Prostate gland (tissue), 2 donors: Measurements from ENCODE around the gene NARS2. TPM values are rescaled to one million over a fixed set of nuclear protein-coding genes. Genes with fewer than 3 reads are reported as not detected.

Experiments used
- DNase-seq: peaks from one replicate; pipeline ENCODE4 v3.0.0-alpha.2; 2019; ENCODE audit warnings: low spot score
- H3K27ac ChIP-seq, 2 donors: fragments of 200-600 bp; sonication (generic); 2 replicates each; pipeline ENCODE4 v1.5.1; 2017 to 2019
- H3K27me3 ChIP-seq: fragments of 200-600 bp; sonication (generic); replicated peaks from 2 replicates; pipeline ENCODE4 v1.5.1; 2019; ENCODE audit not compliant: insufficient read depth
- H3K36me3 ChIP-seq, 2 donors: fragments of 200-600 bp; sonication (generic); 1 replicate in 1 of 2; 2 replicates in 1 of 2; pipeline versions ENCODE4 v1.5.1 to v1.8.1; 2017 to 2019
- H3K4me1 ChIP-seq: fragments of 200-600 bp; sonication (generic); replicated peaks from 2 replicates; pipeline ENCODE4 v1.5.1; 2019
- H3K4me3 ChIP-seq, 2 donors: fragments of 200-600 bp; sonication (generic); 2 replicates each; pipeline ENCODE4 v1.5.1; 2017 to 2019
- H3K9me3 ChIP-seq: fragments of 200-600 bp; sonication (generic); 2 replicates; pipeline ENCODE4 v1.5.1; 2017
- CTCF ChIP-seq, 4 experiments: fragments of 200-600 bp in 2 of 4; fragments of 450-650 bp in 2 of 4; sonication (generic) in 2 of 4; IDR thresholded peaks; 1 replicate in 3 of 4; 2 replicates in 1 of 4; pipeline ENCODE4 v1.5.1; 2016 to 2019; ENCODE audit warnings: antibody characterized with exemption in 4 of 4, mild to moderate bottlenecking in 2 of 4, moderate library complexity in 2 of 4
- POLR2A ChIP-seq: fragments of 450-650 bp; IDR thresholded peaks from one replicate; pipeline ENCODE4 v1.6.1; 2016; ENCODE audit warnings: antibody characterized with exemption, mild to moderate bottlenecking
- POLR2AphosphoS5 ChIP-seq: sonication (generic); formaldehyde crosslinking; IDR thresholded peaks from one replicate; pipeline ENCODE4 v1.6.1; 2017; ENCODE audit warnings: antibody characterized with exemption
- WGBS: methylation state at CpG from one replicate; pipeline ENCODE4 v1.1.5; 2018; 5-methylcytosine and 5-hydroxymethylcytosine counted together
- intact Hi-C: fragments of 100-400 bp; cut with DNase I; formaldehyde crosslinking; loops from one replicate; pipeline ENCODE4 v1.14.2; 2022
- total RNA-seq, 2 donors: library from RNA; depleted of rRNA; stranded (reverse); fragments of >200 nt; gene quantifications; one replicate each; pipeline ENCODE4 v1.1.0, GENCODE V29; 2016

The NARS2 gene, protein sequence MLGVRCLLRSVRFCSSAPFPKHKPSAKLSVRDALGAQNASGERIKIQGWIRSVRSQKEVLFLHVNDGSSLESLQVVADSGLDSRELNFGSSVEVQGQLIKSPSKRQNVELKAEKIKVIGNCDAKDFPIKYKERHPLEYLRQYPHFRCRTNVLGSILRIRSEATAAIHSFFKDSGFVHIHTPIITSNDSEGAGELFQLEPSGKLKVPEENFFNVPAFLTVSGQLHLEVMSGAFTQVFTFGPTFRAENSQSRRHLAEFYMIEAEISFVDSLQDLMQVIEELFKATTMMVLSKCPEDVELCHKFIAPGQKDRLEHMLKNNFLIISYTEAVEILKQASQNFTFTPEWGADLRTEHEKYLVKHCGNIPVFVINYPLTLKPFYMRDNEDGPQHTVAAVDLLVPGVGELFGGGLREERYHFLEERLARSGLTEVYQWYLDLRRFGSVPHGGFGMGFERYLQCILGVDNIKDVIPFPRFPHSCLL
- 10 to 100 TPM; 21.8 to 25.2 TPM for total RNA-seq

DNA sequence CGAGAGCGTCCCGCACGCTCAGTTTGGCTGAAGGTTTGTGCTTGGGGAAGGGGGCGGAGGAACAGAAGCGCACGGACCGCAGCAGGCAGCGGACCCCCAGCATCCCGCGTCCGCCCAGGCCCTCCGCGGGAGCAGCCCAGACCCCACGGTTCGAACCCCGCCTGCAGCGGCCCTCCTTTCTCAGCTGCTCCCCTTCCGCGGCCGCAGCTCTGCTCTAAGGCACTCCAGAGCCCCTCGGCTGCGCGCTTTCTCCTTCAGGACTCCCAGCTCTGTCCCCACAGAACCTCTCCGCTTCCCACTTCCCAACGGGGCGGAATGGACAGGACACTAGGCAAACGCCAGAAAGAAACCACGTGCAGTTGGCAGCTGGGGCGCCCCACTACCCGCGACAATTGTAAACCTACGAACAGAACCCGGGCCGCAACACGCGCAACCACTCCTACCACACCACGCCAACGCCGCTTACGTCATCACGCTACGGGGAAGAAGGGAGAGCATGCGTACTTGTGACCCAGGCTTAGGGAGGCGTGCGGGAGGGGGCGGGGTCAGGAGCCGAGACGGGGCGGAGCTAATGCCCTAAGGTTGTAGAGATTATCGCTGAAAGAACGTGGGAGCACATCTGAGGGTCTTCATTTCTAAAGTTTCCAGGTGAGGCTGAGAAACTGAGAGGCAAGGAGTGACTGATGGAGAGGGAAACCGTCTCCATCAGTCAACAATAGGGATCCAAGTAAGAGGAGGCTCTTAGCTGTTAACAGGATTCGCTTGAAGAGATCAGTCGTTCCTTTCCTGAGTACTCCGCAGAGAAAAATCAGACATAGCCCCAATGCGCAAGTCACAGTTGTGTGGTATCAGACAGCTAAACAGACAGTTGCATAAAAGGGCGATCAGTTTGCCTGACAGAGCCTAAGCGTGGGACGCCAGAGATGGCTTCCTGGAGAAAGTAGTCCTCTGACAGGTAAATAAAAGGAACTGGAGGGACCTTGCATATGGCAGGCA lies at the start of gene NARS2:
TSS of gene NARS2 (minus strand) at position 479 of the 996 bp plus-strand sequence. CDS start at position 103, 376 bp downstream.
- Histone ChIP-seq H3K36me3 (no peaks in the 10 kb centered on the region), H3K4me1 (no peaks in the 10 kb centered on the region), H3K9me3 (no peaks in the 10 kb centered on the region), H3K27me3 (no peaks in the 10 kb centered on the region), H3K27ac (peak within 1 kb of the TSS; percentile 83 to 88), H3K4me3 (peak within 1 kb of the TSS; percentile 63 to 74)
- intact Hi-C loops: loop anchor here (10.0 kb wide), 1 partner anchor 750 kb away; the partner anchor contains the start of genes AAMDC and RSF1
- WGBS: under 1% methylated on average over 60 of the region's 60 CpGs
- peak; percentile 88 for TF ChIP-seq POLR2A
- peak; percentile 97 for TF ChIP-seq POLR2AphosphoS5
- no peak for TF ChIP-seq CTCF (IDR thresholded peaks at IDR 0.05)
- peak; percentile 97 for DNase-seq

- Histone ChIP-seq H3K4me1 (no peaks in the 10 kb centered on the region), H3K4me3 (no peak overlapping the region), H3K9me3 (no peaks in the 10 kb centered on the region), H3K27me3 (no peaks in the 10 kb centered on the region), H3K27ac (no peak overlapping the region), H3K36me3 (no peaks in the 10 kb centered on the region)
- 85% methylated on average over 5 of the region's 5 CpGs for WGBS
- intact Hi-C loops: no loop called here
- no peak for DNase-seq
- TF ChIP-seq POLR2AphosphoS5: no peak
- TF ChIP-seq CTCF (IDR thresholded peaks at IDR 0.05): no peak
- no peak for TF ChIP-seq POLR2A
Observed at GRCh38 chr11:78622666-78623065, 48.0 kb upstream of the NARS2 start.

- H3K27me3 ChIP-seq: no peaks in the 10 kb centered on the region
Observed at GRCh38 chr11:78620159-78620558, 45.5 kb upstream of the NARS2 start.

GRCh38 chr11:78615724-78616123 lies 41.1 kb upstream of the NARS2 start:
- H3K36me3 ChIP-seq: no peaks in the 10 kb centered on the region
- no peak overlapping the region for H3K27ac ChIP-seq
- no peaks in the 10 kb centered on the region for H3K4me1 ChIP-seq
- H3K27me3 ChIP-seq: no peaks in the 10 kb centered on the region
- intact Hi-C loops: no loop called here
- TF ChIP-seq CTCF (IDR thresholded peaks at IDR 0.05) (no peak), POLR2AphosphoS5 (no peak), POLR2A (no peak)
- 83% methylated on average over 1 of the region's 1 CpG for WGBS
- no peak overlapping the region for H3K4me3 ChIP-seq
- no peak for DNase-seq
- H3K9me3 ChIP-seq: no peaks in the 10 kb centered on the region

More at GRCh38 chr11:78620159-78620558, 45.5 kb upstream of the NARS2 start:
- WGBS: 90% methylated on average over 2 of the region's 2 CpGs
- TF ChIP-seq POLR2AphosphoS5 (no peak), CTCF (IDR thresholded peaks at IDR 0.05) (no peak)
- Histone ChIP-seq H3K36me3 (no peaks in the 10 kb centered on the region), H3K4me1 (no peaks in the 10 kb centered on the region), H3K4me3 (no peak overlapping the region), H3K9me3 (no peaks in the 10 kb centered on the region), H3K27ac (no peak overlapping the region)
- DNase-seq: no peak
- intact Hi-C loops: no loop called here
